Thyroid gland (tissue), 4 donors: Measurements from ENCODE around the gene SLC4A1AP.

Experiments
- POLR2A ChIP-seq, 2 donors: fragments of 450-650 bp; IDR thresholded peaks; one replicate each; pipeline ENCODE4 v1.6.1; 2017; ENCODE audit warnings: antibody characterized with exemption in 2 of 2, mild to moderate bottlenecking in 2 of 2, moderate library complexity in 1 of 2
- TF ChIP-seq, protein P1 (sequence below), 6 experiments: fragments of 200-600 bp in 3 of 6; fragments of 450-650 bp in 3 of 6; sonication (generic) in 3 of 6; IDR thresholded peaks; one replicate each; pipeline ENCODE4 v1.5.1; 2016 to 2019; ENCODE audit warnings: antibody characterized with exemption in 6 of 6, mild to moderate bottlenecking in 2 of 6, inconsistent platforms in 1 of 6, moderate library complexity in 1 of 6

GRCh38 chr2:27734305-27734704, 70.6 kb downstream of the SLC4A1AP start:
- TF ChIP-seq POLR2A (IDR thresholded peaks at IDR 0.05): no peak
- TF ChIP-seq, protein P1, sequence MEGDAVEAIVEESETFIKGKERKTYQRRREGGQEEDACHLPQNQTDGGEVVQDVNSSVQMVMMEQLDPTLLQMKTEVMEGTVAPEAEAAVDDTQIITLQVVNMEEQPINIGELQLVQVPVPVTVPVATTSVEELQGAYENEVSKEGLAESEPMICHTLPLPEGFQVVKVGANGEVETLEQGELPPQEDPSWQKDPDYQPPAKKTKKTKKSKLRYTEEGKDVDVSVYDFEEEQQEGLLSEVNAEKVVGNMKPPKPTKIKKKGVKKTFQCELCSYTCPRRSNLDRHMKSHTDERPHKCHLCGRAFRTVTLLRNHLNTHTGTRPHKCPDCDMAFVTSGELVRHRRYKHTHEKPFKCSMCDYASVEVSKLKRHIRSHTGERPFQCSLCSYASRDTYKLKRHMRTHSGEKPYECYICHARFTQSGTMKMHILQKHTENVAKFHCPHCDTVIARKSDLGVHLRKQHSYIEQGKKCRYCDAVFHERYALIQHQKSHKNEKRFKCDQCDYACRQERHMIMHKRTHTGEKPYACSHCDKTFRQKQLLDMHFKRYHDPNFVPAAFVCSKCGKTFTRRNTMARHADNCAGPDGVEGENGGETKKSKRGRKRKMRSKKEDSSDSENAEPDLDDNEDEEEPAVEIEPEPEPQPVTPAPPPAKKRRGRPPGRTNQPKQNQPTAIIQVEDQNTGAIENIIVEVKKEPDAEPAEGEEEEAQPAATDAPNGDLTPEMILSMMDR (IDR thresholded peaks at IDR 0.05): no peak
